Activated effector memory CD4-positive, alpha-beta T cell treated with Interleukin-2 at 50 U/mL for 16 hours (primary cell): ENCODE results near the gene SP100.
A peak's percentile ranks its signal among the peaks of the same experiment; 100 is the strongest.
"Not testable (repeated sequence)": the region's sequence is repeated elsewhere in the genome, so short reads cannot be mapped to it uniquely, and the experiment has no call there.

Experiments
- DNase-seq: peaks from one replicate; pipeline ENCODE4 v3.0.0-alpha.2; 2020

SP100 gene

GRCh38 chr2:230416061-230416721, at the start of gene SP100:
SP100 (plus strand) TSS chr2:230416201; CDS start chr2:230416297, 96 bp downstream.
- DNase-seq = peak; percentile 70

DNA sequence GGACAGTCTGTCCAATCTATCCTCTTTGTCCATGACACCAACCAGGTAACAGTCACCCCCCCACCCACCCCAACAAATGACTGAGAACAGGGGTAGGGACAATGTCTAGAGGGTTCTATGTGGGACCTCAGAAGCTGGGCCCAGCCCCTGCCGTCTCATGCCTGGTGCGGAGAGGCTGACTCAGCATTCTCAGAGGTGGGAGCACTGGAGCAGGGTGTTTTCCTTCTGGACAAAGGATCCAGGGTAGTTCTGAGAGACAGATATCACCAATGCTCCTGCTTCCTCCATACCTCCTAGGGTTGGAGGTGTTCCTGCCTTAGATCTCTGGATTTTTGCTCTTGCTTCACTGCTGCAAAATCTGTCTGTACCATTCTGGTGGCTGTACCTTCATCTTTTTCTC, 33.9 kb upstream of the SP100 start:
- DNase-seq = no peak

GRCh38 chr2:230383453-230383852, 32.5 kb upstream of the SP100 start:
- no peak for DNase-seq

- no peak for DNase-seq
Measured at GRCh38 chr2:230384986-230385385, 31.0 kb upstream of the SP100 start.

GRCh38 chr2:230394301-230394700, 21.7 kb upstream of the SP100 start:
- no peak for DNase-seq

GRCh38 chr2:230398698-230399097, 17.3 kb upstream of the SP100 start:
- DNase-seq = not testable (repeated sequence)

DNA sequence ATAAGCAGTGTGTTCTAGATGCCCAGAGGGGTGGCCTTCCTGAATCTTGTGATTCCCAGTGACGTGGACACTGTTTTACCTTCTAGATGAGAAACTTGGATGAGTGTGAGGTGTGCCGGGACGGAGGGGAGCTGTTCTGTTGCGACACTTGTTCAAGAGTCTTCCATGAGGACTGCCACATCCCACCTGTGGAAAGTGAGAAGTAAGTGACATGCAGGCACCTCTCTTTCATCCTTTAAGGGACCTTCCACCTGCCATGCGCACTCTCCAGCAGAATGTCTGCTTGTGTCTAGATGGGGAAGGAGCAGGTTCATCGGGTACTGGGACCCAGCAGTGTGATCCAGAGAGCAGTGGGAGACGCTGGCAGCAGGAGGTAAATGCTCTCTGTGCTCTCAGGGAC, 16.0 kb upstream of the SP100 start:
- DNase-seq = no peak

GRCh38 chr2:230400454-230400853, 15.5 kb upstream of the SP100 start:
- no peak for DNase-seq

DNA sequence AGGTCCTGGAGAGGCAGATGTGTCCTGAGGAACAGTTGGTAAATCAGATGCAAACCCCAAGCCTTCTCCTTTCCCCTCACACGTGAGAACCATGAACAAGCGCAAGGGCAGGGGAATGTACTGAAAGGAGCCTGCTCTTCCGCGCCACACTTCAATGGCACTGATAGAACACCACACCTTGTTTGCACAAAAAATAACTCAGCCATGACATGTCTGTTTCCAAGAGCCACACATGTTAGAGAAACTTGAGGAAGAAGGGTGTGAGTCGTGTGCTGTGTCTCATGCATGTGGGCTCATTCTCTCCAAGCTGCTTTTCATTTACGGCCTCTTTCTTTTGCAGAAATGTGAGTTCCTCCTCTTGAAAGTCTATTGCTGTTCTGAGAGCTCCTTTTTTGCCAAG, 15.0 kb upstream of the SP100 start:
- not testable (repeated sequence) for DNase-seq

GRCh38 chr2:230403746-230404145, 12.3 kb upstream of the SP100 start:
- no peak for DNase-seq

DNA sequence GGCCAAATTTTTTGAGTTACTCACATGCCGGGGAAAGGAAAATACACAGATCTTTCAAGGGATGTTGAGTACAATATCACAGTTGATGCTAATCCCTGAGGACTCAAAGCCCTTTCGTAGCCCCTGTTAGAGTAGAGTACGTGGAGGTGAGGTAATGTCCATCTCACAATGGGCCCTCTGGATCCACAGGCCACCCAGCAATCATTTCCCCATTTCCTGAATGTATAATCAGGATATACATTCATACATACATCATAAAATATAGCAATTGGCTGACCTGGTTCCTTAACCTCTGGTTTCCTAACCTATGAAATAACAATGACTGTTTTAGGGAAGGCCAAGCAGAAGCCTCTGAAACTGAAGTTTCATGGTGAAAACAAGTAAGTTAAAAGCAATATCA, 10.2 kb upstream of the SP100 start:
- DNase-seq = no peak

GRCh38 chr2:230408244-230408842, 7.7 kb upstream of the SP100 start:
- no peak for DNase-seq

- not testable (repeated sequence) for DNase-seq
Measured at GRCh38 chr2:230409316-230409715, 6.7 kb upstream of the SP100 start.

DNA sequence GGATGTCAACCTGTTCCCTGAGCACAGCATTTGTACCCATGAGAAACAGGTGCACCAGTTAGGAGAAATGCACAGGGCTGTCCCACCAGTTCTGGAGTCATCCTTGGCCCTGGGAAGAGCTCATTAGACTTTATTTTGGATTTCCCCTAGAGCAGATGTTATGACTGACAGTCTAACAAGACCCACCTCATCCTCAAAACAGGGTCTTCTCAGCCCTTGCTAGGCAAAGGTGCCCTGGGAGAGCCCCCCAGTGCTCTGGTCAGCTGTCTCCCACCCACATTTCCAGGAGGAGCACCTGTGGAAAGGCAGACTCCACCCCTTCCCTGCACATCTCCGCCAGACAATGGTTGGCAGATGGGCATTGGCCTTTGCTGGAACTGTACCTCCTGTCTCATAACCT, 5.7 kb upstream of the SP100 start:
- DNase-seq = no peak

DNA sequence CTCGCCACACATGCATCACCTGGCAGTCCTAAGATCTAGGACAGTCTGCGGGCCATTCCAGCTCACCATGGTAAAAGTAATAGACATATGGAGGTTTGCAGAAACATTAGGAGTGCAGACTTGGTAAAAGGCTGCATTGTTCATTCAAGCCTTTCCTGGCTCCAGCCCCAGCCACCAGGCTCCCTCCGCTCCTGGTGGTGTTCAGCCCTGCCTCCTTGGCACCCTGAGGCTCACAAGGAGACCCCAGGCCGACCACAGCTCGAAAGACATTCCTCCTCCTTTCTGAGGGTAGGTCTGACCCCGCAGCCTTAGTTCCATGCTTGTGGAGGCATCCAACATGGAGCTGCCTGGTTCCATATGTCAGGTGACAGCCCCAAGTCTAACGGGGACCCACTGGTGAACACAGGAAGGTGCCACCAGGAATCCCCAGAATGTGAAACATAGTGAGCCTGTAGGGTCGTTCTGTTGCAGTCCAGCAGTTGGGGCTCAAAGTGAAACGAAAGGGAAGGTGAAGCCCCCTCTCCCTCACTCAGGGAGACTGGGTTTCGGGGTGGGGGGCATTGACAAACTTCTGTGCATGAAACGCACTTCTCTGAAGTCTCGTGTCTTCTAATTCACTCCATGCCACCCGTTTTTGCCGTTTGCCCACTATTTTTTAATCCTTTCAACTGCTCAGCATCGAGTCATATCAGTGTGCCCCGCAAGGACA, 5.0 kb upstream of the SP100 start:
- no peak for DNase-seq

- peak; percentile 51 for DNase-seq
Measured at GRCh38 chr2:230411570-230412370, 4.2 kb upstream of the SP100 start.

GRCh38 chr2:230412371-230412711, 3.7 kb upstream of the SP100 start:
- DNase-seq = no peak

DNA sequence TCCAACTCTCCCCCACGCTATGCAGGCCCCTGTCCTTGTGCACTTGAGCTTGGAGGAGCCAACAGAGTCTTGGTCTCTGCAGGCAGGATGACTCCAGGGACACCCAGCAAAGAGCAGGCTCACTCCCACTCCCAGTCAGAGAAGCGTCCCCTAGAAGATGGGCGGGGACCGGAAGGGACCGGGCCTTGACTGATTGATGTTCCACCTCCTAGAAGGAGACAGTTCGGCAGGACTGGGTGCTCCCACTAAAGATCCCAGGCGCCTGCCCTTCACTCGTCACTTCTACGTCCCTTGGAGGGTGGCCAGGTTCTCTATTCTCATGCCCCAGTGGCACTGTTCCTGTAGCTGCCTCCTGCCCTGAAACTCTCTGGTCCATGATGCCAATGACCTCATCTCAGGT, 3.2 kb upstream of the SP100 start:
- DNase-seq = no peak

DNA sequence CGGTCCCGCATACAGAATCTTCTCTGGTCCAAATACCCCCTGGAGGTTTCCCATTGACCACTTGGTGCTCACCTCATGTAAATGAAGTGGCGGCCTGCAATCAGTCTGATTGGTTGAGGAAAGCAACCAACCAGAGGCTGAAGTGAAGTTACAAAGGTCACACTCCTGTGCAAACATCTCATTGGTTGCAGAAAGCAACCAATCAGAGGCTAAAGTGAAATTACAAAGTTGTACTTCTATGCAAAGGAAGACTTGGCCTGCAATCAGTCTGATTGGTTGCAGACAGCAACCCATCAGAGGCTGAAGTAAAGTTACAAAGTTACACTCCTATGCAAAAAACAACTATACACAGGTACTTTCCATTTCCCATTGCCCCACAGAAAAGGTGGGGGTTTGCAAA, 2.5 kb upstream of the SP100 start:
- no peak for DNase-seq

DNA sequence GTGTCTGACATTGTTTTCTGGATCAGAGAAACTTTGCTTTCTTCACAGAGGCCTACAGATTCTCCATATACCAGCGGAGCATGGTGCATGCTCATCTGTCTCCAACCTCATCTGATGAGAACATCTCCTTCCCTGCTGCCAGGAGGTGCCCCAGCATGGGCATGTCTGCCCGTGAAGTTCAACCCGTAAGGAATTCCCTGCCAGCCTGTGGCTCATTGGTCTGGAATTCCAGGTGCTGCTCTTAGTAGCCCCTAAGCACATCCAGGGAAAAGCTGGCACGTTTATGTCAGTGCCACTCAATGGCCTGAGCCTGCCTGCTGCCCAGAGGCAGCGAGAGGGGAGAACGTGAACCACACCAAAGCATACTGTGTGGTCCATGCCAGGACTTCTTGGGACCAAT, 1.7 kb upstream of the SP100 start:
- no peak for DNase-seq

GRCh38 chr2:230417436-230417835, 1.4 kb downstream of the SP100 start:
- DNase-seq = no peak

- no peak for DNase-seq
Measured at GRCh38 chr2:230418341-230419016, 2.5 kb downstream of the SP100 start.

DNA sequence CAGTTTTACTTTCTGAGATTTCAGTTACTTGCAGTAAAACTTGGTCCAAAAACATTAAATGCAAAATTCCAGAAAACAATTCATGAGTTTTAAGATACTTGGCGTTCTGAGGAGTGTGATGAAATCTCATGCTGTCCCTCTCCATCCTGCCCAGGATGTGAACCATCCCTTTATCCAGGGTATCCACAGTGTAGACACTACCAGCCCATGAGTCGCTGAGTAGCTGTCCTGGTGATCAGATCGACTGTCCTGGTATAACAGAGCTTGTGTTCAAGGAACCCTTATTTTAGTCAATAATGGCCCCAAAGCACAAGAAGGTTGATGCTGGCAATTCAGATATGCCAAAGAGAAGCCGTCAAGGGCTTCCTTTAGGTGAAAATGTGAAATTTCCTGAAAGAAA, 3.2 kb downstream of the SP100 start:
- no peak for DNase-seq
